ENCODE measurements around the gene SPAG9.
A peak's percentile ranks its signal among the peaks of the same experiment; 100 is the strongest.
"Not testable (repeated sequence)": the region's sequence is repeated elsewhere in the genome, so short reads cannot be mapped to it uniquely, and the experiment has no call there.

The SPAG9 gene

DNA sequence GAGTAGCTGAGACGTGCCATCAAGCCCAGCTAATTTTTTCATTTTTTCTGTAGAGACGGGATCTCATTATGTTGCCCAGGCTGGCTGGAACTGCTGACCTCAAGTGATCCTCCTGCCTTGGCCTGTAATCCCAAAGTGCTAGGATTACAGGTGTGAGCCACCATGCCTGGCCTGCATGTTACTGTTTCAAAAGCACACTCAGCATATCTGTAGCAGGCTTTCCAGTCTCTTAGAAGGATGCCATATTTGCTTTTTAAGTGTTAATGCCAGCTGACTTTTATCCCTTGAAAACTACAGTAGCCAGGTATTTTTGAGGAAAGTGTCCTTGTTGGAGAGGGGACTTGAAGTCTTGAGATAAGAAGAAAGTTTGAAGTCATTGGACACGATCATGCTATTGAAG, 15.3 kb upstream of the SPAG9 start:
- DNase-seq = no peak

DNA sequence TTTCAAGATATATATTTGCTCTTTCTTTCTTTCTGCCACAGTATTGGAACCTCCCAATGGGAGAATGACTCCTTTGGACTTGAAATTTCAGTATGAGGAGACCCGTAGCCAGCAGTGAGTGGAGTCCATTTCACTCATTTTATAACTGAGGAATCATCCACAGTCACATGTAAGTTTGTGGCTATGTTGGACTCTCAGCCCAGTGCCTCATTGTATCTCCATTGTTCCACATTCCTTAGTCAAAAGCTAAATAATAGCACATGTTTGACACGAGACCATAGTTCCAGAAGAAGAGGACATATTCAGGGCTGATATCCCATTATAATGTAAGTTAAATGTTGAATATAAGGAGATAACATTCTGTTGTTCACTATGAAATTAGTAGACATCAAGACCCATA, 12.7 kb upstream of the SPAG9 start:
- no peak for DNase-seq

DNA sequence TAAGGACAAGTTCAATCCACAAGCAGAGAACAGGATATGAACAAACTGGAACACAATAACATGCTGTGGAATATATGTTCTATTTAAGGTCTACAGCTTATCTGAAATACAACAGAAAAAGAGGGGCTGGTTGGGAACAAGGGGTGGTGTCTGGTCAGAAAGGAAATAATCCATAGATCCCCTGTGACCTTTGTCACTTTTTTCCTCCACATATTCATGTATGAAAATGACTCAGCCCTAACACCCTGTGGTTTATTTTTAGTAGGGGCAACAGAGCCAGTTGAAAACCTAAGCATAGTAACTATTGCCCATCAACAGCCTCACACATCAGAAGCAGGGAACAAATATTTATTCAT, 12.3 kb upstream of the SPAG9 start:
- DNase-seq = no peak

DNA sequence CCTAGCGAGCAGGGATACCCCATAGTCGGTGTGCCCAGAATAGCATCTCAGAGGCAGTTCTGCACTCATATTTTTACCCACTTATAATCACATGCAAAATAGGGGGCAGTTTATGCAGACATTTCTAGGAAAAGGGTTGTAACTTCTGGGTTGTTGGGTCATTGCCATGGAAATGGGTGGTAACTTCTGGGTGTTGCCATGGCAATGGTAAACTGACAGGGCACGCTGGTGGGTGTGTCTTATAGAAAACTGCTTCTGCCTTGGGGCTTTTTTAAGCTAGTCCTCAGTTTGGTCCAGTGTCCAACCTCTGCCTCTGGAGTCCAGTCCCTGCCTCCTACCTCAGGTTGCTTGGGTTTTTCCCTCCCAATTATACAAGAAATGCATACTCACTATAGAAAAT, 7.4 kb upstream of the SPAG9 start:
- no peak for DNase-seq

DNA sequence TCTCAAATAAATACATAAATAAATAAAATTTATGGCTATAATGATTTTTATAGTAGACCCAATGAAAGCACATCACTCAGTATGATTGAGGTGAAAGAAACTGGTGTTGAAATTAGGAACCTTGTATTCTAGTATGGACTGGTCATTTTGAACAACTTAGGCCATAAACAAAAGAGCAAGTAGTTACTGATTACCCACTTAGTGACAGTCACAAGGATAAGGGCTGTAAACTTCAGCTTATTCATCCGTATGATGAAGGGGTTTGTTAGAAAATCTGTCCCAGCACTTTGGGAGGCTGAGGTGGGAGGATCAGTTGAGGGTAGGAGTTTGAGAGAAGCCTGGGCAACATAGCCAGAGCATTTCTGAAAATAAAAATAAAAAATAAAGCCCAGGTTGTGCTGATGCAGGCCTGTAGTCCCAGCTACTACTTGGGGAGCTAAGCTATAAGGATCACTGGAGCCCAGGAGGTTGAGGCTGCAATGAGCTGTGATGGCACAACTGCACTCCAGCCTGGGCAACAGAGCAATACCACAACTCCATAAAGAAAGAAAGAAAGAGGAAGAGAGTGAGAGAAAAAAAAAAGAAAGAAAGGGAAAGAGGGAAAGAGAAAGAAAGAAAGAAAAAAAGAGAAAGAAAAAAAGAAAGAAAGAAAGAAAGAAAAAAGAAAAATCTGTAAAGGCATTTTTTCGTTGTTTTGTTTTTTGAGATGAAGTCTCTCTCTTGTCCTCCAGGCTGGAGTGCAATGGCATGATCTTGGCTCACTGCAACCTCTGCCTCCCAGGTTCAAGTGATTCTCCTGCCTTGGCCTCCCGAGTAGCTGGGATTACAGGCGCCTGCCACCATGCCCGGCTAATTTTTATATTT, 4.2 kb upstream of the SPAG9 start:
- no peak for DNase-seq

DNA sequence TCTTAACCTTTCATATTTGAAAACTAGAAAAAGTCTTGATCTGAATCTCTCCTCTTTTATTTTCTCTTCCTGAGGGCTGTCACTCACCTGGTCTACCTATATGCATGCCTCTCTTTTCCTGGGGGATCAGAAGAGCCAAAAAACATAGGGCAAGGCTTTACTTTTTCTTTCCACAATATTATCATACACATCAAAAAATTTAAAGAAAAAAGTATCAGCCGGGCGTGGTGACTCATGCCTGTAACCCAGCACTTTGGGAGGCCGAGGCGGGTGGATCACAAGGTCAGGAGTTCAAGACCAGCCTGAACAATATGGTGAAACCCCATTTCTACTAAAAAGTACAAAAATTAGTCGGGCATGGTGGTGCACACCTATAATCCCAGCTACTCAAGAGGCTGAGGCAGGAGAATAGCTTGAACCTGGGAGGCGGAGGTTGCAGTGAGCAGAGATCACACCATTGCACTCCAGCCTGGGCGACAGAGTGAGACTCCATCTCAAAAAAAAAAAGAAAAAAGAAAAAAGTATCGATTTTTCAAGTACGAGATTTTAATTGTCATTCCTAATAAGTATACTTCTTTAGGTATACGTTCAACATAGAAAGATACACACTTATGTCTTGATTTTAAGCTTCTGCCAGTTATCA, 1.9 kb upstream of the SPAG9 start:
- not testable (repeated sequence) for DNase-seq

DNA sequence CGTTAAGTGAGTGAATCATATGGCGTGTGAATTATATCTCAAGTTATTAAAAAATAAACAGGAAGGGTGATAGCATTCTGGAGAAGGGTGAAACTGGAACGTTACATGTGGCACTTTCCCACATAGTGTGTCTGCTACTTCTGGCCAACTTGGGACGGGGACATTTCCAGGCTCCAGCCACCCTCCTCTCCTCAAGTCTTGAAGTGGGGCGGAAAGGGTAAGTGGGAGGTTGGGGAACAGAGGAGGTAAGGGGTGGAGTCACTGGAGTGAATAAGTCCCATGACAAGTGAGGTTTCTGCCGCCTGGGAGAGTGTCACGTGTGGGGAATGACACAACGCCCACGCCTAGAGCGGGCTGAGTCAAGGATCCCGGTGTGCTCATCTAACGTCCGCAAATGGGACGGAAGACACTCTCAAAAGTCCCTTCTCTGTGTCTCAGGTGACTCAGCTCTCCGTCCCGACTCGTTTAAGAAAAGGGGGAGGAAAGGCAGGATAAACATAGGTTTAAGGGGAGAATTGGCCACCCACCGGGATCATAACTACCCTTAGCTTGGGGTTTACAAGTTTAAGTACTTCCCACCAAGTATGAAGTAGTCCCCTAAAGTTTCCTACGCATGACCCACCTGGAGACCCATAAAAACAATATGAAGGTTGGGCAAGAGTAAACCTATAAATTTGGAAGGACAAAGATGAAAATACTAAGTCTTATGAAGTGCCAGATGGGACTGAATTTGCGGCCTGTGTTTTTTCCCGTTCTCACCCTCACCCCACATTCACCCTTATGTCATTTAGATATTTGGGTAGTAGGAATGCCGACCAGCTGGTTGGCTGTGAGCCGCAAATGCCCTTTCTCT, 1.2 kb upstream of the SPAG9 start:
- no peak for DNase-seq

DNA sequence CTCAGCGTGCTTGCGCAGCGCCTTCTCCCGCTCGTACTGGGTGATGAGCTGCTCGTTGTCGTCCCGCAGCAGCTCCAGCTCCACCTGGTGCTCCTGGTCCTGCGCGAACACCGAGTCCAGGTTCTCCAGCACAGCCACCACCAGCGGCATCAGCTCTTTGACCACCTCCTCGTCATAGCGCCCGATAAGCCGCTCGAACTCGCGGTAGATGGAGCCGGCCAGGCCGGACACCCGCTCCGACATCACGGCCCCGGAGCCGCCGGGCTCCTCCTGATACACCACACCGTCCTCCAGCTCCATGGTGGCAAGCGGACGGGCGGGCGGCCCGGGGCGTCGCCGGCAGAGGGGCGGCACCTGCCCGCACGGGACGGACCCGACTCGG, 320 bp downstream of the SPAG9 start:
- peak; percentile 51 for DNase-seq

DNA sequence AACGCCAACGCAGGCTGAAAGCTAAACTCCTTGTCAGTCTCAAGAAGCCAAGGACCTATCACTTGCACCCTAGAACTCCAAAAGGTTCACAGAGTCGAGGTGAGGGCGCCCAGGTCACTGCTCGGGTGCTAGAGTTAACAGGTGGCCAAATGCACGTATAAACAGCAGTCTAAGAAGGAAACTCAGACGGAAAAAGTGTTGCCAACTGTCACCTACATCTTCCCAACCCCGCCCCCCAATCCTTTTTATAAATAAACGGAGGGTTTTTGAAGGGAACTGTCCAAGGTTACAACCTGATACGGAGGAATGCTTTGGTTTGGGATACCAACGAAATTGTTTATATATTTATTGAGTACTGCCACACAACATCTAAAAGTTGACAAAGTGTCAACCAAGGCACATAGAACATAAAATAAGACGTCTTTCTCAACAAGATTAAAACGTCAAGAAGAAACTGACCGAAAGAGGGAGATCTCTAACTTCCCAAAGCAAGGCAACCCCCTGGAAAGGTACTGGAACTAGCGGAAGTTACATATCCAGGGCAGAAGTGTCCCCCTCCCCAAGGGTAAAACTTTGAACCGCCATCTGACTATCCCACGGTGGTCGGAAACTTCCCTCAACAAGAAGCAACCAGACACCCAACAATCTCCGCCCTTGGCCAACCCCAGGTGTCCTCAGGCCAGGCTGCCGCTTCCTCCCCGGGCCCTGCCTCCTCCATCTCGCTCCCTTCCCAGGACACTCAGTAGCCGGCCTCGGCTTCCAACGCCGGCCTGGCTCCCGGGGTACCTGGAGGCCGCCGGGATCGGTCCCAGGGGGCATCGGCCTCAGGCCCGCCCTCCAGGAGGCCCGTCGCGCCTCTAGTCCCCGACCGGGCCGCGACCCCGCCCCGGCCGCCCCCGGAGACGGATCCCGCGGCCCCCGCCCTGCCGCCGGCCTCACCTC, 982 bp downstream of the SPAG9 start:
- DNase-seq = peak; percentile 43

DNA sequence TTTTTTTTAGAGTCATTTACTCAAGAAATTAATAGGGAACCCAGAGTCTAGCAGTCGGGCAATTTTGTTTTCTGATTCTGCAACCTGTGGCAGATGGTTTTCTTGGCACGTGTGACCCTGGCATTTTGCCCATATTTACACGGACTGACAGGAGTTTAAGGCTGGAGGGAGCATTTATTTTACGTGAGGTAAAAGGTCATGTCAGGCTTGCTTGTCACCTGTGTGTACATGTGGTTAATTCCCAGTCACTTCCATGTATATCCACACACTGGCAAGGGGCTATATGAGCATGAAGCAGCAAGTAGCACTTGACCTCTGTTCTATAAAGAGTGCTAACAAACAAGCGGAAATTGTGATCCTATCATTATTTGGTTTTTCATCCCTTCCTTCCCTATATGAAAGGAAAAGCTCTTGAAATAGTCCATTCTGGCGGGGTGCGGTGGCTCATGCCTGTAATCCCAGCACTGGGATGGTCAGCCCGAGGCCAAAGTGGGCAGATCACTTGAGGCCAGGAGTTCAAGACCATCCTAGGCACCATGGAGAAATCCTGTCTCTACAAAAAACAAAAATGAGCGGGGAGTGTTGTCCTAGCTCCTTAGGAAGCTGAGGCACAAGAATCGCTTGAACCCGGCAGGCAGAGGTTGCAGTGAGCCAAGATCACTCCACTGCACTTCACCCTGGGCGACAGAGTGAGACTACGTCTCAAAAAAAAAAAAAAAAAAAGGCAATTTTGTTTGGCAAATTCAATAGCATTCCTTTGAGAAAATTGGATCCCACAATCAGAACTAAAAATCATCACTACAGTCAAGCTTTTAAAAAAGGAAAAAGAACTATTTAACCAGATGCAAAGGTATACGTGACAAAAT, 2.1 kb downstream of the SPAG9 start:
- DNase-seq = no peak

DNA sequence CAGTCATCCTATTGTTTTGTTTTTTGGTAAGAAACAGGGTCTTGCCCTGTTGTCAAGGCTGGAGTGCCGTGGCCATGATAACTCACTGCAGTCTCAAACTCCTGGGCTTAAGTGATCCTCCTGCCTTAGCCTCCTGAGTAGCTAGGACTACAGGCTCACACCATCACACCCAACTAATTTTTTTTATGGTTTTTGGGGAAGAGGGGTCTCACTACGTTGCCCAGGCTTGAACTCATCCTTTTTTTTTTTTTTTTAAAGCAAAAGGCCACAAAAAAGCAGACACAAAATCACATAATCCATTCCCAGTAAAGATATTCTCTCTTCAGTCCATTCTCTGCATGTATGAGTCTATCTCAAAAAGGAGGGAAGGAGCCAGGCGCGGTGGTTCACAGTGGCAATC, 5.5 kb downstream of the SPAG9 start:
- DNase-seq = no peak

DNA sequence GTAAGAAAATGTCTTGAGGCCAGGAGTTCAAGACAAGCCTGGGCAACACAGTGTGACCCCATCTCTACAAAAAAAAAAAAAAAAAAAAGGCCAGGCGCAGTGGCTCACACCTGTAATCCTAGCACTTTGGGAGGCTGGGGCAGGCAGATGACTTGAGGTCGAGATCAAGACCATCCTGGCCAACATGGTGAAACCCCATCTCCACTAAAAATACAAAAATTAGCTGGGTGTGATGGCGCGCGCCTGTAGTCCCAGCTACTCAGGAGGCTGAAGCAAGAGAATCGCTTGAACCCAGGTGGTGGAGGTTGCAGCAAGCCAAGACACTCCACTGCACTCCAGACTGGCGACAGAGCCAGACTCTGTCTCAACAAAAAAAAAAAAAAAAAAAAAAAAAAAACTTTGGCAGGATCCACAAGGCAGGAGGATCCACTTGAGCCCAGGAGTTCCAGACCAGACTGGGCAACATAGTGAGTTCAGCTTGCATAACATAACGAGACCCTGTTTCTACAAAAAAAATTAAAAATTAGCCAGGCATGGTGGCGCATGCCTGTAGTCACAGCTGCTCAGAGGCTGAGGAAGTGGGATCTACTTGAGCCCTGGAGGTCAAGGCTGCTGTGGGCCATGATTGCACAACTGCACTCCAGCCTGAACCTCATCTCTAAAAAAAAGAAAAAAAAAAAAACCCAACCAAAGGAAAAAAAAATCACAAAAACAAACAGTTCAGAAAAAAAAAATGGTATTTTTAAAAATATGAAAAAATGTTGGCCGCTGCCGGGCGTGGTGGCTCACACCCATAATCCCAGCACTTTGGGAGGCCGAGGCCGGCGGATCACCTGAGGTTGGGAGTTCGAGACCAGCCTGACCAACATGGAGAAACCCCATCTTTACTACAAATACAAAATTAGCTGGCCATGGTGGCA, 8.1 kb downstream of the SPAG9 start:
- DNase-seq = peak; percentile 6

DNA sequence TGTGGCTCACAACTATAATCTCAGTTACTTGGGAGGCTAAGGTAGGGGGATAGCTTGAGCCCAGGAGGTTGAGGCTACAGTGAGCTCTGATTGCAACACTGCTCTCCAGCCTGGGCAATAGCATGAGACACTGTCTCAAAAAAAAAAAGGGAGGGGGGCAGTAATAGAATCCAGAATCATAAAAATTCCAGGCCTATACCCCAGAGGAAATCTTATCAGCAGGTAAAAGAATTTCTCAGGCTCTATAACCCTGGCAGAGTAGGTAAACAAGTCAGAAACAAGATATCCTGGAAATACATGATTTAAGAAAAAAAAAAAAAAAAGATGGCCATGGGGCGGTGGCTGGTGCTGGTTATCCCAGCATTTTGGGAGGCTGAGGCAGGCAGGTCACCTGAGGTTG, 12.9 kb downstream of the SPAG9 start:
- no peak for DNase-seq

DNA sequence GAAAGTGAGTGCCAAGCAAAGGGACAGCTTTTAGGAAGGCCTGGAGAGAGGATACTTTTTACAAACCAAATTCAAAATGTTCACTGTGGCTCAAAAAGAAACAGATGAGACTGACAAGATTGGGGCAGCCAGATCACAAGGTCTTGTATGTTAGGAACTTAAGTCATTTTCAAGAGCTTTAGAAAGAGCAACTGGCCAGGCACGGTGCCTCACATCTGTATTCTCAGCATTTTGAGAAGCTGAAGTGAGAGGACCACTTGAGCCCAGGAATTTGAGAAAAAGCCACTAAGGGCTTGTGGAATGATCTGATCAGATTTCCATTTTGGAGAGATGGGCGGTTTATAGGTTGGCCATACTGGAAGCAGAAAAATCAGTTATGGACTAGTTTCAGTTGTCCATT, 17.2 kb downstream of the SPAG9 start:
- no peak for DNase-seq

DNA sequence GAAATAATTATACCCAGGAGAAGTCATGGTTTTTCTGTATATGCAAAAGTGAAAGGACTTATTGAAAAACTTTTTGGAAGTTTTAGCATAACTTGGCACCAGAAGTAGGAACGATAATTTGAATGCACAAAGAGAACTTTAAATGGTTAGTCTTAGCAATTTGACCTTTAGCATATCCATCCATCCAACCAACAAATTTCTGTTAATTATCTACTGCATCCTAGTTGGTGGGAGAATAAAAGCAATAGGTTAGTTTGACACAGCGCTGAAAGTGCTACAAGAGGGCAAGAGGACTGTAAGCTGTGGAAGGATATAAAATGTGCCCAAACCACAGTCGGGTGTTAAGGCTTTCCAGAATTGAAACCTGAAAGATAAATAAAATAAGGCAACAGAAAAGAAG, 17.6 kb downstream of the SPAG9 start:
- DNase-seq = no peak

DNA sequence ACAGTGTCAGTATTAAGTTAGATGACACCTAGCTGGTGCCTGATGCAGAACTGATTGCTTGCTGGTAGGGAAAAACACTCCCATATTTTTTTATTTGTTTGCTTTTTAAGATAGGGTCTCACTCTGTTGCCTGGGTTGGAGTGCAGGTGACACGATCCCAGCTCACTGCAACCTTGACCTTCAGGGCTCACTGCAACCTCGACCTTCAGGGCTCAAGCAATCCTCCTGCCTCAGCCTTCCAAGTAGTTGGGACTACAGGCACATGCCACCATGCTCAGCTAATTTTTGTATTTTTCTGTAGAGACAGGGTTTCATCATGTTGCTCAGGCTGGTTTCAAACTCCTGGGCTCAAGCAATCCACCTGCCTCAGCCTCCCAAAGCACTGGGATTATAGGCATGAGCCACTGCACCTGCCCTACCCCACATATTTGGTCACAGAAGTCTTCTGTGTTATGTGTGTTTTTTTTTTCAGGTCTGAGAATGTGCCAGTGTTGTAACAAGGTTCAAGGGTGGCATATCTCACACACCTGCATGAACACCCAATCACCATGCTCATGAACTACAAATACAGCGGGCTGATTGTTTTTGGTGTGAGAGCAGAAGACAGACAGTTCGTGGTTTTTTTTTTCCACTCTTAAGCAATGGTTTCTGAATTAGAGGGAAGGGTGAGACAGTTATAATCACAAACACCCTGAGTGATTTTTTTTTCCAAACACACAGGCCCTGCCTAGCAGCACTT, 22.8 kb downstream of the SPAG9 start:
- DNase-seq = no peak

DNA sequence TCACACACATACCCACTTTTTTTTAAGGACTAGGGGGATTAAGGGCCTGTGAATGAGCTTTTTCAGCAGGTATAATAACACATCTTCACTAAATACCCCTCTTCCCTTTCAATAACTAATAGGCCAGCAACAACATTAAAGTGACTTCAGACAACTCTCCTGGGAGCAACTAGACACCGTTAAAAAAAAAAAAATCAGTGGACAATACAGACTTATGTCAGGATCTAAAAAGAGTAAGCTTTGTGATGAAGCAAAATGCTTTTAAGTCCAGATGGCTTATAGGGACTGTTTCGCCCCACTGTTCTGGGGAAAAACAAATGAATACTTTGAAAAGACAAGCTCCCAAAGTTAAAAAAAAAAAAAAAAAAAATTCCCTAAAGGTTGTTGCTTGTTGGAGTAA, 29.0 kb downstream of the SPAG9 start:
- DNase-seq = no peak

DNA sequence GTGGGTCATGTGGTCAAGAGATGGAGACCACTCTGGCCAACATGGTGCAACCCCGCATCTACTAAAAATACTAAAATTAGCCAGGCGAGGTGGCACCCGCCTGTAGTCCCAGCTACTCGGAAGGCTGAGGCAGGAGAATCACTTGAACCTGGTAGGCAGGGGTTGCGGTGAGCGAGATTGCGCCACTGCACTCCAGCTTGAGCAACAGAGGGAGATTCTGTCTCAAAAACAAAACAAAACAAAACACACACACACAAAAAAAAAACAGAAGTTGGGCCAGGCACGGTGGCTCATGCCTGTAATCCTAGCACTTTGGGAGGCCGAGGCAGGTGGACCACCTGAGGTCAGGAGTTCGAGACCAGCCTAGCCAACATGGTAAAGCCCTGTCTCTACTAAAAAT, 31.8 kb downstream of the SPAG9 start:
- not testable (repeated sequence) for DNase-seq

DNA sequence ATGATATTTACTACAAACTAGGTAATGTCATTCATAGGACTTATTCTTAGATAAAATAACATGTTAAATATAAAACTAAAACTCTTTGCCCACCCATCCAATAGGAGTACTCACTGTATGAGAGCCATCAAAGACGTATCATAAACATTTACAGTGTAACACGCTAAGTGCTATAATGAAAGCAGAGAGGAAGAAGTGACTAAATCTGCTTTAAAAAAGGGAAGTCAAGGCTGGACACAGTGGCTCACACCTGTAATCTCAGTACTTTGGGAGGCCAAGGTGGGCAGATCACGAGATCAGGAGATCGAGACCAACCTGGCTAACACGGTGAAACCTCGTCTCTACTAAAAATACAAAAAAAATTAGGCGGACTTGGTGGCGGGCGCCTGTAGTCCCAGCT, 32.4 kb downstream of the SPAG9 start:
- no peak for DNase-seq
